Adrenal gland (tissue), 12 donors: ENCODE data around the gene RAB21. TPM values are rescaled to one million over a fixed set of nuclear protein-coding genes. Genes with fewer than 3 reads are reported as not detected.

ENCODE experiments used
- DNase-seq, 7 donors: peaks; one replicate each; pipeline ENCODE4 v3.0.0-alpha.2; 2019 to 2020
- H3K27ac ChIP-seq, 5 donors: fragments of 200-600 bp; sonication (generic) in 4 of 5; 1 replicate in 3 of 5; 2 replicates in 2 of 5; pipeline versions ENCODE4 v1.5.1 to v1.8.0; 2016 to 2020; ENCODE audit warnings: mild to moderate bottlenecking in 1 of 5
- H3K27me3 ChIP-seq: fragments of 200-600 bp; 2 replicates; pipeline ENCODE4 v1.8.0; 2021
- H3K36me3 ChIP-seq, 2 donors: fragments of 200-600 bp; replicated peaks in 1 of 2; 1 replicate in 1 of 2; 2 replicates in 1 of 2; pipeline versions ENCODE4 v1.5.1 to v1.8.0; 2018 to 2022
- H3K4me1 ChIP-seq, 2 donors: fragments of 200-600 bp; replicated peaks in 1 of 2; 1 replicate in 1 of 2; 2 replicates in 1 of 2; pipeline versions ENCODE4 v1.5.1 to v1.8.0; 2018 to 2021
- H3K4me3 ChIP-seq, 4 donors: fragments of 200-600 bp; sonication (generic) in 3 of 4; one replicate each; pipeline ENCODE4 v1.5.1; 2016 to 2018
- H3K9me3 ChIP-seq, 3 donors: fragments of 200-600 bp; sonication (generic) in 1 of 3; replicated peaks in 1 of 3; 1 replicate in 2 of 3; 2 replicates in 1 of 3; pipeline versions ENCODE4 v1.5.1 to v1.8.0; 2016 to 2021
- CTCF ChIP-seq, 6 experiments: fragments of 450-650 bp in 4 of 6; fragments of 200-600 bp in 2 of 6; sonication (generic) in 1 of 6; IDR thresholded peaks; 1 replicate in 5 of 6; 2 replicates in 1 of 6; pipeline versions ENCODE4 v1.5.1 to v1.8.0; 2016 to 2021; ENCODE audit warnings: antibody characterized with exemption in 6 of 6, mild to moderate bottlenecking in 2 of 6, moderate library complexity in 1 of 6
- POLR2A ChIP-seq, 2 donors: fragments of 450-650 bp; IDR thresholded peaks; one replicate each; pipeline ENCODE4 v1.6.1; 2017; ENCODE audit warnings: antibody characterized with exemption in 2 of 2, mild to moderate bottlenecking in 2 of 2, moderate library complexity in 1 of 2
- WGBS, 4 donors: extraction: QIAGEN DNeasy Blood & Tissue Kit in 2 of 4; methylation state at CpG; one replicate each; pipeline versions ENCODE4 v1.1.5 to v1.1.7; 2013 to 2017; 5-methylcytosine and 5-hydroxymethylcytosine counted together
- intact Hi-C, 2 donors: fragments of 100-400 bp; cut with DNase I; formaldehyde crosslinking; loops; one replicate each; pipeline versions ENCODE4 v1.14.1 to v1.15.0; 2022 to 2023
- polyA plus RNA-seq, 3 donors: library from polyadenylated mRNA; stranded (reverse); fragments of 200-250 nt in 2 of 3; fragments of 350-450 nt in 1 of 3; fragmentation: Illumina TruSeq in 1 of 3; extraction: RNeasy Lipid Tissue Mini Kit (QIAGEN cat#74804) in 1 of 3; gene quantifications; one replicate each; pipeline ENCODE4 v1.2.3, GENCODE V29; 2013 to 2014
- total RNA-seq, 9 donors: library from RNA; depleted of rRNA in 4 of 9; stranded (reverse); fragments of >200 nt in 4 of 9; fragments of 120-200 nt in 1 of 9; fragmentation: NEBNext Ultra II Directional in 1 of 9; extraction: Animal tissue kit (Norgen Biotek cat#: 25700) in 1 of 9; gene quantifications; one replicate each; pipeline versions ENCODE4 v1.1.0 to v1.2.4, GENCODE V29; 2013 to 2023
- donor health status: healthy with polysubstance abuse.
- donor health status: Bipolar disorder and iron deficiency.
- donor health status: DM: yes; HTN: yes; CAD: no.
- donor health status: DM: no; HTN: no; CAD: no.
- donor health status: DM: no; HTN: no; CAD: no.
- donor health status: DM: yes; HTN: yes; CAD: no.

The RAB21 gene
- total and polyA plus RNA-seq, 12 donors: 8.6 to 123 (median 58.9) TPM

GRCh38 chr12:71795901-71796300, 41.2 kb downstream of the RAB21 start:
- WGBS, 4 donors: 59 to 69% (median 59%) methylated on average over 1 of the region's 1 CpG; no CpG with 5 or more reads in 1 of the 4 donors
- H3K36me3 ChIP-seq: no peaks in the 10 kb centered on the region
- TF ChIP-seq CTCF (IDR thresholded peaks at IDR 0.05): no peak
- TF ChIP-seq POLR2A (IDR thresholded peaks at IDR 0.05): no peak
- intact Hi-C loops: no loop called here
- no peak for DNase-seq
- H3K27ac ChIP-seq: no peak overlapping the region
- no peaks in the 10 kb centered on the region for H3K27me3 ChIP-seq
- no peak overlapping the region for H3K4me3 ChIP-seq
- H3K4me1 ChIP-seq: peaks cover 9 to 10% of the 10 kb centered on the region in 2 donors
- H3K9me3 ChIP-seq: no peaks in the 10 kb centered on the region

GRCh38 chr12:71797531-71797930, 42.9 kb downstream of the RAB21 start:
- H3K27me3 ChIP-seq: no peaks in the 10 kb centered on the region
- intact Hi-C loops: no loop called here
- no peaks in the 10 kb centered on the region for H3K36me3 ChIP-seq
- no peak for TF ChIP-seq CTCF (IDR thresholded peaks at IDR 0.05)
- no peak for TF ChIP-seq POLR2A (IDR thresholded peaks at IDR 0.05)
- DNase-seq: no peak
- no peak overlapping the region for H3K27ac ChIP-seq
- no peak overlapping the region for H3K4me3 ChIP-seq
- WGBS, 4 donors: 78 to 88% (median 79%) methylated on average over 1 of the region's 1 CpG
- H3K9me3 ChIP-seq: no peaks in the 10 kb centered on the region
- peaks cover 8 to 9% of the 10 kb centered on the region in 2 donors for H3K4me1 ChIP-seq

GRCh38 chr12:71799106-71799505, 44.4 kb downstream of the RAB21 start:
- Histone ChIP-seq H3K4me3 (no peak overlapping the region), H3K27ac (no peak overlapping the region), H3K4me1 (no peaks in the 10 kb centered on the region), H3K36me3 (no peaks in the 10 kb centered on the region), H3K27me3 (no peaks in the 10 kb centered on the region), H3K9me3 (no peaks in the 10 kb centered on the region)
- intact Hi-C loops: no loop called here
- TF ChIP-seq POLR2A (IDR thresholded peaks at IDR 0.05) (no peak), CTCF (IDR thresholded peaks at IDR 0.05) (no peak)
- no peak for DNase-seq

- H3K4me3 ChIP-seq: no peak overlapping the region
- TF ChIP-seq CTCF (IDR thresholded peaks at IDR 0.05): no peak
- no peak for TF ChIP-seq POLR2A (IDR thresholded peaks at IDR 0.05)
- 86 to 93% (median 88%) methylated on average over 3 of the region's 3 CpGs for WGBS, 4 donors
- H3K9me3 ChIP-seq: no peaks in the 10 kb centered on the region
- DNase-seq: no peak
- H3K27ac ChIP-seq: no peak overlapping the region
- intact Hi-C loops: no loop called here
- H3K36me3 ChIP-seq: no peaks in the 10 kb centered on the region
- no peaks in the 10 kb centered on the region for H3K4me1 ChIP-seq
- no peaks in the 10 kb centered on the region for H3K27me3 ChIP-seq
Measured at GRCh38 chr12:71800177-71800576, 45.5 kb downstream of the RAB21 start.
